Calu3 (cell line): Measurements from ENCODE around the gene ZSCAN5B. TPM values are rescaled to one million over a fixed set of nuclear protein-coding genes. Genes with fewer than 3 reads are reported as not detected.

Experiments used
- BruUV-seq: library from RNA; stranded (reverse); fragments of 400-500 nt; replicated peaks from 2 replicates; lab custom pipeline; 2021; lab: Mats Ljungman, UMichigan
- CTCF ChIA-PET: fragments of 300-600 bp; sonication (Branson Sonifier 250); formaldehyde crosslinking; loops from one replicate; lab custom pipeline; 2022; ENCODE audit warnings: antibody characterized with exemption; lab: Charles Lee
- DNase-seq: peaks from one replicate; pipeline ENCODE4 v3.0.0; 2022
- H3K27ac Mint-ChIP-seq: one replicate; pipeline ENCODE4 v1.8.0; 2022; ENCODE audit warnings: mixed read lengths; ENCODE audit not compliant: unreplicated experiment
- H3K27me3 Mint-ChIP-seq: one replicate; pipeline ENCODE4 v1.8.0; 2022; ENCODE audit warnings: mixed read lengths; ENCODE audit not compliant: unreplicated experiment
- H3K36me3 Mint-ChIP-seq: one replicate; pipeline ENCODE4 v1.8.0; 2022; ENCODE audit warnings: mild to moderate bottlenecking, moderate library complexity, mixed read lengths; ENCODE audit not compliant: insufficient read depth, unreplicated experiment
- H3K4me1 Mint-ChIP-seq: one replicate; pipeline ENCODE4 v1.8.0; 2022; ENCODE audit warnings: mild to moderate bottlenecking, low read depth, mixed read lengths; ENCODE audit not compliant: unreplicated experiment
- H3K4me3 Mint-ChIP-seq: one replicate; pipeline ENCODE4 v1.8.0; 2022; ENCODE audit warnings: mild to moderate bottlenecking, low read depth, moderate library complexity, mixed read lengths; ENCODE audit not compliant: unreplicated experiment
- H3K9me3 Mint-ChIP-seq: one replicate; pipeline ENCODE4 v1.8.0; 2022; ENCODE audit warnings: low read depth, mixed read lengths; ENCODE audit not compliant: unreplicated experiment
- CTCF ChIP-seq: fragments of 200-600 bp; IDR thresholded peaks from one replicate; pipeline ENCODE4 v1.8.0; 2022; ENCODE audit warnings: antibody characterized with exemption; ENCODE audit not compliant: unreplicated experiment
- intact Hi-C: fragments of 100-400 bp; cut with micrococcal nuclease; formaldehyde crosslinking; loops from one replicate; pipeline ENCODE4 v1.10.0; 2022; ENCODE audit not compliant: unreplicated experiment
- total RNA-seq: library from RNA; stranded (reverse); gene quantifications from 2 replicates; pipeline ENCODE4 v1.2.3, GENCODE V29; 2022

The ZSCAN5B gene
- total RNA-seq, 1 experiment from 2014 or later, result not detected

GRCh38 chr19:56141417-56141993, 56.1 kb downstream of the ZSCAN5B start:
- H3K36me3 Mint-ChIP-seq, result peaks cover 44% of the 10 kb centered on the region
- no peak for TF ChIP-seq CTCF
- peaks cover 50% of the 10 kb centered on the region for H3K4me1 Mint-ChIP-seq
- intact Hi-C loops, result loop anchor here (5.0 kb wide), 1 partner anchor 49 kb away; no protein-coding TSS in a partner anchor
- H3K27me3 Mint-ChIP-seq, result no peaks in the 10 kb centered on the region
- peak overlapping the region; percentile 89 for H3K27ac Mint-ChIP-seq
- CTCF ChIA-PET, result interaction anchor here (0.6 to 1.5 kb wide), 7 partner anchors 11 to 622 kb away, joined by 3 to 7 read pairs (median 5); no protein-coding TSS in a partner anchor
- DNase-seq, result no peak
- H3K9me3 Mint-ChIP-seq, result no peaks in the 10 kb centered on the region
- no TSS peak for BruUV-seq
- peak overlapping the region; percentile 67 for H3K4me3 Mint-ChIP-seq

- no TSS peak for BruUV-seq
- Mint-ChIP-seq H3K36me3 (peaks cover 40% of the 10 kb centered on the region), H3K4me3 (peak within 1 kb of the TSS; percentile 67), H3K9me3 (no peaks in the 10 kb centered on the region), H3K27me3 (no peaks in the 10 kb centered on the region), H3K4me1 (peaks cover 50% of the 10 kb centered on the region), H3K27ac (peak within 1 kb of the TSS; percentile 89)
- DNase-seq, result peak; percentile 99
- CTCF ChIA-PET, result interaction anchor here (0.5 to 1.5 kb wide), 8 partner anchors 12 to 994 kb away, joined by 3 to 7 read pairs (median 5); no protein-coding TSS in a partner anchor
- TF ChIP-seq CTCF, result no peak
- intact Hi-C loops, result loop anchor here (1.0 to 5.0 kb wide), 2 partner anchors 19 to 48 kb away; partner anchors contain the start of gene ZNF787
Observed at GRCh38 chr19:56140583-56141416, 56.8 kb downstream of the ZSCAN5B start, which contains the start of gene ZNF444. TSS of gene ZNF444 (plus strand) at chr19:56141287. CDS start at chr19:56146912, 5,625 bp downstream.

- Mint-ChIP-seq H3K36me3 (peaks cover 40% of the 10 kb centered on the region), H3K4me3 (peak overlapping the region; percentile 67), H3K4me1 (peaks cover 50% of the 10 kb centered on the region), H3K9me3 (no peaks in the 10 kb centered on the region), H3K27ac (peak overlapping the region; percentile 66), H3K27me3 (no peaks in the 10 kb centered on the region)
- CTCF ChIA-PET, result interaction anchor here (1.0 to 1.5 kb wide), 4 partner anchors 32 to 61 kb away, joined by 3 to 7 read pairs (median 6); no protein-coding TSS in a partner anchor
- no peak for TF ChIP-seq CTCF
- intact Hi-C loops, result loop anchor here (1.0 to 5.0 kb wide), 2 partner anchors 19 to 48 kb away; partner anchors contain the start of gene ZNF787
- DNase-seq, result no peak
- BruUV-seq, result TSS peak; percentile 88
Observed at GRCh38 chr19:56139847-56140582, 57.6 kb downstream of the ZSCAN5B start.

Other genes starting within 250 kb of the ZSCAN5B start
- gene NLRP8, start 250.0 kb downstream of the ZSCAN5B start, total RNA-seq, result not detected in 2 replicates
- not detected in 2 replicates for gene NLRP5, start 211.0 kb downstream of the ZSCAN5B start, total RNA-seq
- gene ZNF787, start 76.5 kb downstream of the ZSCAN5B start, total RNA-seq, result 68.5 and 77.3 TPM in 2 replicates
- 78.6 and 79.1 TPM in 2 replicates for gene ZNF444, start 56.5 kb downstream of the ZSCAN5B start, total RNA-seq
- gene GALP, start 21.8 kb downstream of the ZSCAN5B start, total RNA-seq, result not detected in 2 replicates
- gene ZSCAN5C, start 4.5 kb upstream of the ZSCAN5B start, total RNA-seq, result not detected in 2 replicates
- not detected in 2 replicates for gene EDDM13, start 75.0 kb upstream of the ZSCAN5B start, total RNA-seq
- gene ZSCAN5A, start 117.1 kb upstream of the ZSCAN5B start, total RNA-seq, result 13.5 and 14.9 TPM in 2 replicates
- 1.5 and 1.7 TPM in 2 replicates for gene ZNF582, start 195.8 kb upstream of the ZSCAN5B start, total RNA-seq
- gene ZNF583, start 206.5 kb upstream of the ZSCAN5B start, total RNA-seq, result 2.3 and 3.8 TPM in 2 replicates